Measurements from ENCODE around the gene MDFIC2.

- no peak for TF ChIP-seq CTCF (IDR thresholded peaks at IDR 0.05)
- no peak for TF ChIP-seq POLR2A (IDR thresholded peaks at IDR 0.05)
Measured at GRCh38 chr3:70150599-70150998, 161.8 kb downstream of the MDFIC2 start.
